Measurements from ENCODE around the gene NLRP9.

DNA sequence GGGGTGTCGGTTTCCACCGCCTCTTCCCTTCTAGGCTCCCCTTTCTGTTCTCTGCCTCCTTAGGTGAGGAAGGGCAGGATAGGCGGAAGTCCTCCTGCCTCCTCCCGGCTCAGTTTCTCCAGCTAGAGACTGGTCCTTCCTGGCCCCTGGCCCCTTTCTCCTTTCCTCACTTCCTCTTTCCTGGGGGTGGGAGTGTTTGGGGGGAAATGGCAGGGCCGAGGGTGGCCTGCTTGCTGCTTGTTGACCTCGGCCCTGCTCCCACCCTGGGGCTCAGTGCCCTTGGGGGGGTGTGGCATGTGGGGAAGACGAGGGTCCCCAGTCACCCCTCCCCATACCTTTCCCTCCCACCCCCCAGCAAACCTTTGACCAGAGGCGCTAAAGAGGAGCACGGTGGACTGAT, 78.4 kb downstream of the NLRP9 start:
- TF ChIP-seq, protein P1, sequence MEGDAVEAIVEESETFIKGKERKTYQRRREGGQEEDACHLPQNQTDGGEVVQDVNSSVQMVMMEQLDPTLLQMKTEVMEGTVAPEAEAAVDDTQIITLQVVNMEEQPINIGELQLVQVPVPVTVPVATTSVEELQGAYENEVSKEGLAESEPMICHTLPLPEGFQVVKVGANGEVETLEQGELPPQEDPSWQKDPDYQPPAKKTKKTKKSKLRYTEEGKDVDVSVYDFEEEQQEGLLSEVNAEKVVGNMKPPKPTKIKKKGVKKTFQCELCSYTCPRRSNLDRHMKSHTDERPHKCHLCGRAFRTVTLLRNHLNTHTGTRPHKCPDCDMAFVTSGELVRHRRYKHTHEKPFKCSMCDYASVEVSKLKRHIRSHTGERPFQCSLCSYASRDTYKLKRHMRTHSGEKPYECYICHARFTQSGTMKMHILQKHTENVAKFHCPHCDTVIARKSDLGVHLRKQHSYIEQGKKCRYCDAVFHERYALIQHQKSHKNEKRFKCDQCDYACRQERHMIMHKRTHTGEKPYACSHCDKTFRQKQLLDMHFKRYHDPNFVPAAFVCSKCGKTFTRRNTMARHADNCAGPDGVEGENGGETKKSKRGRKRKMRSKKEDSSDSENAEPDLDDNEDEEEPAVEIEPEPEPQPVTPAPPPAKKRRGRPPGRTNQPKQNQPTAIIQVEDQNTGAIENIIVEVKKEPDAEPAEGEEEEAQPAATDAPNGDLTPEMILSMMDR (IDR thresholded peaks at IDR 0.05): no peak
- TF ChIP-seq POLR2A (IDR thresholded peaks at IDR 0.05): no peak

All from testis (tissue), 2 donors.